ENCODE data around the gene NMNAT2.
A peak's percentile ranks its signal among the peaks of the same experiment; 100 is the strongest.
"Not testable (repeated sequence)": the region's sequence is repeated elsewhere in the genome, so short reads cannot be mapped to it uniquely, and the experiment has no call there.

NMNAT2 gene

GRCh38 chr1:183282101-183282855 is 135.9 kb downstream of the NMNAT2 start:
- no peak for DNase-seq

- peak; percentile 91 for DNase-seq
Observed at GRCh38 chr1:183281553-183282091, 136.6 kb downstream of the NMNAT2 start.

GRCh38 chr1:183281039-183281438 is 137.1 kb downstream of the NMNAT2 start:
- DNase-seq = no peak

- DNase-seq = no peak
Observed at GRCh38 chr1:183279835-183280234, 138.3 kb downstream of the NMNAT2 start.

GRCh38 chr1:183278739-183279591 is 139.2 kb downstream of the NMNAT2 start:
- DNase-seq = no peak

- DNase-seq = no peak
Observed at GRCh38 chr1:183277821-183278738, 140.1 kb downstream of the NMNAT2 start.

GRCh38 chr1:183276386-183277080 is 141.6 kb downstream of the NMNAT2 start:
- no peak for DNase-seq

GRCh38 chr1:183275322-183275721 is 142.9 kb downstream of the NMNAT2 start:
- no peak for DNase-seq

GRCh38 chr1:183274836-183275235 is 143.3 kb downstream of the NMNAT2 start:
- DNase-seq = no peak

- not testable (repeated sequence) for DNase-seq
Observed at GRCh38 chr1:183273984-183274383, 144.2 kb downstream of the NMNAT2 start.

- no peak for DNase-seq
Observed at GRCh38 chr1:183273300-183273699, 144.9 kb downstream of the NMNAT2 start.

GRCh38 chr1:183272390-183272848 is 145.8 kb downstream of the NMNAT2 start:
- DNase-seq = no peak

- DNase-seq = no peak
Observed at GRCh38 chr1:183270541-183271141, 147.5 kb downstream of the NMNAT2 start.

- no peak for DNase-seq
Observed at GRCh38 chr1:183267646-183268431, 150.3 kb downstream of the NMNAT2 start.

GRCh38 chr1:183263886-183264602 is 154.1 kb downstream of the NMNAT2 start:
- no peak for DNase-seq

- DNase-seq = no peak
Observed at GRCh38 chr1:183262628-183263200, 155.5 kb downstream of the NMNAT2 start.

GRCh38 chr1:183259924-183260323 is 158.3 kb downstream of the NMNAT2 start:
- DNase-seq = no peak

- no peak for DNase-seq
Observed at GRCh38 chr1:183255073-183255472, 163.1 kb downstream of the NMNAT2 start.

GRCh38 chr1:183251959-183252450 is 166.2 kb downstream of the NMNAT2 start:
- no peak for DNase-seq
